ENCODE data around the gene ADRA2C. TPM values are rescaled to one million over a fixed set of nuclear protein-coding genes. Genes with fewer than 3 reads are reported as not detected.

Gene ADRA2C
- total and polyA plus RNA-seq, 9 donors, result 2.3 to 5.0 (median 2.9) TPM

DNA sequence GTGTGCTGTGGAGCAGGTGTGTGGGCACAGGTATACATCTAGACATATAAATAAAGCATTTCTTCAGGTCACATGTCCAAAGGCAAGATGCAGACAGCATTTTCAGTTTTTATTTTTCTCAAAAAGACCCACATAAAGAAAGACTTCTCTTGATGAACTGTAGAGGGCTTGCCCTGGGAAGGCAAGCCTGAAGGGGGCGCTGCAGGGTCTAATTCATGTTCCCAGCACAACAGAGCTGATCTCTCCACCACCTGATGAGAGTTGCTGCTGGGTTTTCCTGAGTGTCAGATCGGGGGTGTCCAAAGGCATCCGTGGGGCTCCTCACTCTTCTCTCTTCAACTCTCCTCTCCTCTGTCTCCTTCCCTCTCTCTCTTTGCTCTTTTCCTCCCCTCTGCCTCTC lies 26.6 kb downstream of the ADRA2C start:
- WGBS (ENCODE audit: insufficient coverage), result 40% methylated on average over 2 of the region's 3 CpGs
- no peak overlapping the region for H3K4me3 ChIP-seq (ENCODE audit: low read length)
- H3K27ac ChIP-seq (ENCODE audit: low read length), result no peak overlapping the region
- no peak for DNase-seq
- no peaks in the 10 kb centered on the region for H3K36me3 ChIP-seq (ENCODE audit: control insufficient read depth, insufficient read depth, low read length)
- H3K9me3 ChIP-seq (replicated peaks; ENCODE audit: control insufficient read depth, low read depth, low read length), result peaks cover 6% of the 10 kb centered on the region
- peaks cover 4% of the 10 kb centered on the region for H3K4me1 ChIP-seq (ENCODE audit: control insufficient read depth, insufficient read depth, low read length)
- peaks cover 8% of the 10 kb centered on the region for H3K27me3 ChIP-seq (ENCODE audit: control insufficient read depth, insufficient read depth, low read length)

GRCh38 chr4:3793545-3793944 lies 27.4 kb downstream of the ADRA2C start:
- 55% methylated on average over 1 of the region's 3 CpGs for WGBS (ENCODE audit: insufficient coverage)
- no peak overlapping the region for H3K4me3 ChIP-seq (ENCODE audit: low read length)
- peaks cover 8% of the 10 kb centered on the region for H3K27me3 ChIP-seq (ENCODE audit: control insufficient read depth, insufficient read depth, low read length)
- peaks cover 6% of the 10 kb centered on the region for H3K9me3 ChIP-seq (replicated peaks; ENCODE audit: control insufficient read depth, low read depth, low read length)
- DNase-seq, result no peak
- no peaks in the 10 kb centered on the region for H3K36me3 ChIP-seq (ENCODE audit: control insufficient read depth, insufficient read depth, low read length)
- no peak overlapping the region for H3K27ac ChIP-seq (ENCODE audit: low read length)
- peaks cover 4% of the 10 kb centered on the region for H3K4me1 ChIP-seq (ENCODE audit: control insufficient read depth, insufficient read depth, low read length)

GRCh38 chr4:3796960-3797359 lies 30.8 kb downstream of the ADRA2C start:
- Histone ChIP-seq H3K36me3 (ENCODE audit: control insufficient read depth, insufficient read depth, low read length) (no peaks in the 10 kb centered on the region), H3K27ac (ENCODE audit: low read length) (no peak overlapping the region), H3K4me3 (ENCODE audit: low read length) (no peak overlapping the region), H3K9me3 (replicated peaks; ENCODE audit: control insufficient read depth, low read depth, low read length) (peaks cover 6% of the 10 kb centered on the region), H3K27me3 (ENCODE audit: control insufficient read depth, insufficient read depth, low read length) (peaks cover 15% of the 10 kb centered on the region), H3K4me1 (ENCODE audit: control insufficient read depth, insufficient read depth, low read length) (peaks cover 8% of the 10 kb centered on the region)
- no peak for DNase-seq
- WGBS (ENCODE audit: insufficient coverage), result 100% methylated on average over 1 of the region's 2 CpGs

DNA sequence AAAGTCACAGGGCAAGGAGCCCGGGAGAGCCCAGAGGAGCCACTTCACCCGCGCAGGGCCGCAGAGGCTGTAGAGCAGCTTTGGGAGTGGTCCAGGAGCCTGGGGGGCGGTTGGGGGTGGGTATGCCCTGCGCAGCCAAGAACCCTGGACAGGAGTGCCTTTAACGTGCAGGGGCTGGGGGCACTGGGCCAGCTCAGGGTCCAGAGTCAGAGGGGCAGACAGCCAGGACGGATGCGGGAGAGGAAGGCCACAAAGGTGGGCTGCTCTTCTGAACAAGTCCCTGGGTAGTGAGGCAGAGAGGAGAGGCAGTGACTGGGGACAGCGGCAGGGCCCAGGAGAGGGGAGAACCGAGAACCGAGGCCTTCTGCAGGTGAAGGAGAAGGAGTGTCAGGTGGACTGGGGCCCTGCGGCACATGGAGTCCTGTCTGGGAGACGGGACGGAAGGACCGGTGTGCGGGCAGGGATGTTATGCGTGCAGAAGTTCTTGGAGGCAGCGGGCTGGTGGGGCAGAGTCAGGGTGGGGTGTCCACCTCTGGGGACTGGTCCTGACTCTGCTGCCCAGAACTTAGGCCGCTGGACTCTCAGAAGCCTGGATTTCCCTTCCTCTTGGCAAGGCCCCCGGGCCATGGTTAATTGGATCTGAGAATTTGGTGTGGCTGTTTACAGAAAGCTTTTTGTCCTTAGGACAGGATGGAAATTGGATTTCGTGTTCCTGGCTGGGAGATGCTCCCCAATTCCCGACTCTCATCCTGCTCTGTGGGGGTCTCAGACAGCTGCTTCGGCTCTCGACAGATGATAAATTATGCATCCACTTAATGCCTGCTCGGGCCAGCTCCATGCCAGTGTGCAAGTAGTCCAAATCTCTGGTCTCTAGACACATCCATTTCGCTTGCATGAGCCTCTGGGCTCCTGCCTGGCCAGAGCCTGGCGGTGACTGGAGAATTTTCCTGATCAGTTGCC lies 31.9 kb downstream of the ADRA2C start:
- H3K27me3 ChIP-seq (ENCODE audit: control insufficient read depth, insufficient read depth, low read length), result peaks cover 11% of the 10 kb centered on the region
- H3K4me1 ChIP-seq (ENCODE audit: control insufficient read depth, insufficient read depth, low read length), result peaks cover 8% of the 10 kb centered on the region
- H3K36me3 ChIP-seq (ENCODE audit: control insufficient read depth, insufficient read depth, low read length), result no peaks in the 10 kb centered on the region
- H3K4me3 ChIP-seq (ENCODE audit: low read length), result no peak overlapping the region
- H3K9me3 ChIP-seq (replicated peaks; ENCODE audit: control insufficient read depth, low read depth, low read length), result peaks cover 6% of the 10 kb centered on the region
- 73% methylated on average over 23 of the region's 28 CpGs for WGBS (ENCODE audit: insufficient coverage)
- H3K27ac ChIP-seq (ENCODE audit: low read length), result no peak overlapping the region
- DNase-seq, result peak; percentile 58

DNA sequence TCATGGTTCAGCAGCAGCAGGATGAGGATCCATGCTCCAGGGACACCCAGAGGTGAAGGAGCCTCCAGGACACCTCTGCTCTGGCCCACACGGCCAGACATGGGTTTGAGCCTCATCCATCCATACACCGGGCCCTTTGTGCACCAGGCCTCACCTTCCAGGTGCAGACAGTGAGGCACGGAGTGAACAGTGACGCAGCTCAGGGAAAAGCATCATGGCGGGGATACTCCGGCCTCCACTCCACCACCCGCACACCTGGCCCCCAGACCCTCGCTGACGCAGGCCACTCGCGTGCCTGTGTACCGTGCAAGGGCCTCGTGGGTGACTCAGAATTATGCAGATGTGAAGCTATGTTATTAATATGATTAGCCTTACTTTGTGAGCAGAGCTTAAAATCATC lies 33.3 kb downstream of the ADRA2C start:
- Histone ChIP-seq H3K4me3 (ENCODE audit: low read length) (no peak overlapping the region), H3K9me3 (replicated peaks; ENCODE audit: control insufficient read depth, low read depth, low read length) (peaks cover 6% of the 10 kb centered on the region), H3K27ac (ENCODE audit: low read length) (no peak overlapping the region), H3K4me1 (ENCODE audit: control insufficient read depth, insufficient read depth, low read length) (peaks cover 8% of the 10 kb centered on the region), H3K36me3 (ENCODE audit: control insufficient read depth, insufficient read depth, low read length) (no peaks in the 10 kb centered on the region), H3K27me3 (ENCODE audit: control insufficient read depth, insufficient read depth, low read length) (peaks cover 11% of the 10 kb centered on the region)
- WGBS (ENCODE audit: insufficient coverage), result 66% methylated on average over 4 of the region's 13 CpGs
- DNase-seq, result no peak

DNA sequence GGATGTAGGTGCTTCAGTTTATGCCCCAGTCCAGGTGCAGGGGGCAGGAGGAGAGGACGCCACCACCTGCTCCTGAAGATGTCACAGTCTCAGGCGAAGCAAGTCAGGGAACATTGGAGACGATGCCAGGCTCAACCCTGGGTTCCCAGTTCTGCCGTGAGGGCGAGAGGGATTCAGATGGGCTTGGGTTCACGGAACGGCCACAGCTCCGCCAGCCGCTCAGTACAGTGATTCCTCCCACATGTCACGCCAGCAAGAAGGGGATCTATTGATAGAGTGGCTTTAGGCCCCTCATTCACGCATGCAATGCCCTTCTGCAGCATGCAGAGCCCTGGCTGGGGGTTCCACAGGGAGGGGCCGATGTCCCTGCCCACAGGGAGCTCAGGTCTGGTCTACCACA lies 34.2 kb downstream of the ADRA2C start:
- H3K36me3 ChIP-seq (ENCODE audit: control insufficient read depth, insufficient read depth, low read length), result no peaks in the 10 kb centered on the region
- no peak overlapping the region for H3K27ac ChIP-seq (ENCODE audit: low read length)
- no peak overlapping the region for H3K4me3 ChIP-seq (ENCODE audit: low read length)
- no peak for DNase-seq
- H3K9me3 ChIP-seq (replicated peaks; ENCODE audit: control insufficient read depth, low read depth, low read length), result peaks cover 6% of the 10 kb centered on the region
- peaks cover 8% of the 10 kb centered on the region for H3K4me1 ChIP-seq (ENCODE audit: control insufficient read depth, insufficient read depth, low read length)
- peaks cover 11% of the 10 kb centered on the region for H3K27me3 ChIP-seq (ENCODE audit: control insufficient read depth, insufficient read depth, low read length)
- whole genome bisulfite sequencing (ENCODE audit: insufficient coverage), result 82% methylated on average over 7 of the region's 12 CpGs

DNA sequence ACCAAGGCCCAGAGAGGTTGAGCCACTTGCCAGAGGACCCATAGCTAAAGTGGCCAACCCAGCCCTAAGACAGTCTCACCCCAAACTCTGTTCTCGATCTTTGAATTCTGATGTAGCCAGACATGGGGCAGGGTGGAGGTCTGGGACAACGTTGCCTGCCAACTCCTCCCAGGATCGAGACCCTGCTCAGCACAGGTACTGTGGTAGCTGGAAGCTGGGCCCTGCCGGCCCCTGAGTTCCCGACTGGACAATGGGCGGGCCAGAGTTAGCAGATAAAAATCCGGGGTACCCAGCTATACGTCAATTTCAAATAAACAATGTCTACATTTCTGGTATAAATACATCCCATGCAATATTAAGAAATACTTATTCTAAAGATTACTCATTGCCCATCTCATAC lies 35.3 kb downstream of the ADRA2C start:
- Histone ChIP-seq H3K27ac (ENCODE audit: low read length) (no peak overlapping the region), H3K9me3 (replicated peaks; ENCODE audit: control insufficient read depth, low read depth, low read length) (peaks cover 4% of the 10 kb centered on the region), H3K4me3 (ENCODE audit: low read length) (no peak overlapping the region), H3K4me1 (ENCODE audit: control insufficient read depth, insufficient read depth, low read length) (peaks cover 8% of the 10 kb centered on the region), H3K36me3 (ENCODE audit: control insufficient read depth, insufficient read depth, low read length) (no peaks in the 10 kb centered on the region), H3K27me3 (ENCODE audit: control insufficient read depth, insufficient read depth, low read length) (peaks cover 11% of the 10 kb centered on the region)
- WGBS (ENCODE audit: insufficient coverage), result 73% methylated on average over 4 of the region's 8 CpGs
- no peak for DNase-seq

GRCh38 chr4:3801931-3802550 lies 35.9 kb downstream of the ADRA2C start:
- Histone ChIP-seq H3K9me3 (replicated peaks; ENCODE audit: control insufficient read depth, low read depth, low read length) (peaks cover under 1% of the 10 kb centered on the region), H3K27me3 (ENCODE audit: control insufficient read depth, insufficient read depth, low read length) (peaks cover 11% of the 10 kb centered on the region), H3K4me1 (ENCODE audit: control insufficient read depth, insufficient read depth, low read length) (peaks cover 8% of the 10 kb centered on the region), H3K36me3 (ENCODE audit: control insufficient read depth, insufficient read depth, low read length) (no peaks in the 10 kb centered on the region), H3K27ac (ENCODE audit: low read length) (no peak overlapping the region), H3K4me3 (ENCODE audit: low read length) (no peak overlapping the region)
- no peak for DNase-seq
- WGBS (ENCODE audit: insufficient coverage), result 75% methylated on average over 8 of the region's 15 CpGs

GRCh38 chr4:3802571-3803474 lies 36.6 kb downstream of the ADRA2C start:
- H3K9me3 ChIP-seq (replicated peaks; ENCODE audit: control insufficient read depth, low read depth, low read length), result no peaks in the 10 kb centered on the region
- DNase-seq, result no peak
- H3K27me3 ChIP-seq (ENCODE audit: control insufficient read depth, insufficient read depth, low read length), result peaks cover 16% of the 10 kb centered on the region
- H3K27ac ChIP-seq (ENCODE audit: low read length), result no peak overlapping the region
- H3K36me3 ChIP-seq (ENCODE audit: control insufficient read depth, insufficient read depth, low read length), result no peaks in the 10 kb centered on the region
- 36% methylated on average over 11 of the region's 13 CpGs for WGBS (ENCODE audit: insufficient coverage)
- H3K4me1 ChIP-seq (ENCODE audit: control insufficient read depth, insufficient read depth, low read length), result peaks cover 8% of the 10 kb centered on the region
- H3K4me3 ChIP-seq (ENCODE audit: low read length), result no peak overlapping the region

GRCh38 chr4:3803475-3803847 lies 37.3 kb downstream of the ADRA2C start:
- Histone ChIP-seq H3K4me3 (ENCODE audit: low read length) (no peak overlapping the region), H3K9me3 (replicated peaks; ENCODE audit: control insufficient read depth, low read depth, low read length) (no peaks in the 10 kb centered on the region), H3K27ac (ENCODE audit: low read length) (no peak overlapping the region), H3K27me3 (ENCODE audit: control insufficient read depth, insufficient read depth, low read length) (peaks cover 22% of the 10 kb centered on the region), H3K36me3 (ENCODE audit: control insufficient read depth, insufficient read depth, low read length) (no peaks in the 10 kb centered on the region), H3K4me1 (ENCODE audit: control insufficient read depth, insufficient read depth, low read length) (peaks cover 8% of the 10 kb centered on the region)
- DNase-seq, result no peak
- 37% methylated on average over 17 of the region's 18 CpGs for WGBS (ENCODE audit: insufficient coverage)
